BJ (cell line): ENCODE measurements around the gene ANKRD55. TPM values are rescaled to one million over a fixed set of nuclear protein-coding genes. Genes with fewer than 3 reads are reported as not detected.
"Not testable (repeated sequence)": the region's sequence is repeated elsewhere in the genome, so short reads cannot be mapped to it uniquely, and the experiment has no call there.

Experiments
- CTCF ChIA-PET: fragments of 350-600 bp; formaldehyde crosslinking; extraction: SDS; loops from one replicate; lab custom pipeline; 2021; ENCODE audit warnings: antibody characterized with exemption, inconsistent platforms; lab: Yijun Ruan, JAX
- POLR2A ChIA-PET: fragments of 300-600 bp; sonication (Branson Sonifier 250); formaldehyde crosslinking; extraction: SDS; loops from one replicate; lab custom pipeline; 2021; ENCODE audit warnings: antibody characterized with exemption; lab: Charles Lee
- DNase-seq: peaks from one replicate; pipeline ENCODE4 v3.0.0-alpha.2; 2011; ENCODE audit warnings: low read depth
- H3K27me3 ChIP-seq: 2 replicates; pipeline ENCODE4 v1.6.0; 2011; ENCODE audit warnings: low read length; ENCODE audit not compliant: control insufficient read depth, insufficient read depth
- H3K36me3 ChIP-seq: 2 replicates; pipeline ENCODE4 v1.5.1; 2011; ENCODE audit warnings: low read length; ENCODE audit not compliant: control insufficient read depth, insufficient read depth
- H3K4me3 ChIP-seq: 2 replicates; pipeline ENCODE4 v1.5.1; 2011; ENCODE audit warnings: low read depth, mild to moderate bottlenecking, control low read depth, low read length
- CTCF ChIP-seq: IDR thresholded peaks from 2 replicates; pipeline ENCODE4 v1.5.1; 2011; ENCODE audit warnings: low read depth, mild to moderate bottlenecking, control low read depth, inconsistent platforms, low read length, moderate library complexity; ENCODE audit not compliant: insufficient read depth
- polyA plus RNA-seq: library from polyadenylated mRNA; depleted of rRNA; stranded (reverse); fragments of >200 nt; gene quantifications from 2 replicates; pipeline ENCODE4 v1.2.3, GENCODE V29; 2011

ANKRD55 gene
- polyA plus RNA-seq, 1 experiment, result not detected

- Histone ChIP-seq H3K27me3 (no peaks in the 10 kb centered on the region), H3K4me3 (no peak overlapping the region), H3K36me3 (no peaks in the 10 kb centered on the region)
- peak; percentile 46 for TF ChIP-seq CTCF
- CTCF ChIA-PET, result interaction anchor here (1.0 to 12.9 kb wide), 6 partner anchors 9 to 574 kb away, joined by 3 to 234 read pairs (median 4); no protein-coding TSS in a partner anchor
- no peak for DNase-seq
- POLR2A ChIA-PET, result no interaction called here
These were observed 31.4 kb upstream of the ANKRD55 start for GRCh38 chr5:56264417-56265025.

- DNase-seq, result no peak
- CTCF ChIA-PET, result interaction anchor here (1.5 to 12.9 kb wide), 2 partner anchors 327 to 576 kb away, joined by 3 to 234 read pairs; no protein-coding TSS in a partner anchor
- Histone ChIP-seq H3K36me3 (no peaks in the 10 kb centered on the region), H3K27me3 (no peaks in the 10 kb centered on the region), H3K4me3 (no peak overlapping the region)
- TF ChIP-seq CTCF, result no peak
- POLR2A ChIA-PET, result no interaction called here
These were observed 29.1 kb upstream of the ANKRD55 start for GRCh38 chr5:56262279-56262678.

- POLR2A ChIA-PET, result interaction anchor here (0.6 kb wide), 1 partner anchor 270 kb away, joined by 7 read pairs; no protein-coding TSS in a partner anchor
- Histone ChIP-seq H3K36me3 (no peaks in the 10 kb centered on the region), H3K27me3 (no peaks in the 10 kb centered on the region), H3K4me3 (no peak overlapping the region)
- CTCF ChIA-PET, result interaction anchor here (0.7 to 2.8 kb wide), 2 partner anchors 11 to 323 kb away, joined by 4 to 27 read pairs; no protein-coding TSS in a partner anchor
- TF ChIP-seq CTCF, result no peak
- DNase-seq, result peak; percentile 96
These were observed 25.9 kb upstream of the ANKRD55 start for GRCh38 chr5:56259002-56259511.

GRCh38 chr5:56257763-56258529 is 24.8 kb upstream of the ANKRD55 start:
- H3K27me3 ChIP-seq, DNase-seq, POLR2A ChIA-PET, H3K36me3 ChIP-seq, H3K4me3 ChIP-seq: not testable (repeated sequence)
- CTCF ChIA-PET, result interaction anchor here (2.8 kb wide), 1 partner anchor 12 kb away, joined by 27 read pairs; no protein-coding TSS in a partner anchor

GRCh38 chr5:56257010-56257409 is 23.9 kb upstream of the ANKRD55 start:
- ChIA-PET CTCF (no interaction called here), POLR2A (no interaction called here)
- no peaks in the 10 kb centered on the region for H3K36me3 ChIP-seq
- H3K4me3 ChIP-seq, result no peak overlapping the region
- no peak for TF ChIP-seq CTCF
- H3K27me3 ChIP-seq, result no peaks in the 10 kb centered on the region
- DNase-seq, result no peak
